ENCODE measurements around the gene OR10AD1. TPM values are rescaled to one million over a fixed set of nuclear protein-coding genes. Genes with fewer than 3 reads are reported as not detected.
"Not testable (repeated sequence)": the region's sequence is repeated elsewhere in the genome, so short reads cannot be mapped to it uniquely, and the experiment has no call there.

Gene OR10AD1
- total RNA-seq, 1 donor from 2014 or later: not detected

DNA sequence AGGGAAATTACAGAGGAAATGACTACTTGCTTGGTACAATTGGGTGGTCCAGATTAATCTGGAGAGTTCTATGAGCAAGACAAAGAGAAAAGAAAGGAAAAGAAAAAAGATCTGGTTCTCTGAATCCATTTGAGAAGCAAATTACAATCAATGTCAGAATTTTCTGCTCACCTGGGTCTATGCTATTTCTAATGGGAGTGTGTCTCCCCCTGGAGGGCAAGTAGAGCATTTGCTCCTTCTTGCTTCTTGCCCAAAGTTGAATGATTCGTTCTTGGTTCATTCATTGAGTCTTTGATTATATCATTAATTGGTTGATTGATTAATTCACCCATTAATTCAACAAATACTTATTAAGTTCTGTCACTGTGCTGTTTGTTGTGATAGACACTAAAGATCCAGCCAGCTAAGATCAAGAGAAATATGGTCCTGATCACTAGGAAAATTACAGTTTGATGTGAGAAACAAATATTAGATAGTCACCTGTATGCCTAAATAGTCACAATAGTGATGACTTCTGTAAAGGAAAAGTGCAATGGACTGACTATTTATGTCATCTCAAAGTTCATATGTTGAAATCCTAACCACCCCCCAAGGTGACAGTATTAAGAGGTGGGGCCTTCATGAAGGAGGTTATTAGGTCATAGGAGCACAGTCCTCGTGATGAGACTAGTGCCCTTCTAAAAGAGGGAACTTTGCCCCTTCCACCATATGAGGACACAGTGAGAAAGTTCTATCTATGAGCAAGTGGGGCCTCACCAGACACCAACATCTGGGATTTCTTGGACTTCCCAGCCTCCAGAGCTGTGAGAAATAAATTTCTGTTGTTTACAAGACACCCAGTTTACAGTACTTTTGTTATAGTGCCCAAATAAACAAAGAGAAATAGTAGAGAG lies 37.8 kb downstream of the OR10AD1 start:
- DNase-seq (no peak), ATAC-seq (peak; percentile 53)
- intact Hi-C loops (cut with micrococcal nuclease): loop anchor here (5.0 kb wide), 1 partner anchor 78 kb away; no protein-coding TSS in a partner anchor

DNA sequence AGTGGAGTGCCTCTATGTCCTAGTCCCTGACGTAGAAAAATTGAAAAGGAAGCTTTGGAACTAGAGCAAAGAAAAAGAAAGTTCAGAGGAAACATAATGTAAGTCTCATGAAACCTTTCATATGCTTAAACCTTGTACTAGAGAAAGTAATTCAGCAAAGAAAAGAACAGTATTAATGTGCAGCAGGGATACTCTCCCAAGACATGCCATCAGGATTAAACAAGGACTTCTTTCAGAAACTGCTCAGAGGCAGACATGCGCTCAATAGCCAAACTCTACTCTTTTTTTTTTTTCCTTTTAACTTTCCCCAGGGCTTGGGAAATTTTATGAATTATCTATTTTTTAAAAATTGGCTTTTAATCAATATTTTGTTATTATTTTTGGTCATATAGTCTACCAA lies 38.6 kb downstream of the OR10AD1 start:
- DNase-seq (no peak), ATAC-seq (no peak)
- intact Hi-C loops (cut with micrococcal nuclease): no loop called here

DNA sequence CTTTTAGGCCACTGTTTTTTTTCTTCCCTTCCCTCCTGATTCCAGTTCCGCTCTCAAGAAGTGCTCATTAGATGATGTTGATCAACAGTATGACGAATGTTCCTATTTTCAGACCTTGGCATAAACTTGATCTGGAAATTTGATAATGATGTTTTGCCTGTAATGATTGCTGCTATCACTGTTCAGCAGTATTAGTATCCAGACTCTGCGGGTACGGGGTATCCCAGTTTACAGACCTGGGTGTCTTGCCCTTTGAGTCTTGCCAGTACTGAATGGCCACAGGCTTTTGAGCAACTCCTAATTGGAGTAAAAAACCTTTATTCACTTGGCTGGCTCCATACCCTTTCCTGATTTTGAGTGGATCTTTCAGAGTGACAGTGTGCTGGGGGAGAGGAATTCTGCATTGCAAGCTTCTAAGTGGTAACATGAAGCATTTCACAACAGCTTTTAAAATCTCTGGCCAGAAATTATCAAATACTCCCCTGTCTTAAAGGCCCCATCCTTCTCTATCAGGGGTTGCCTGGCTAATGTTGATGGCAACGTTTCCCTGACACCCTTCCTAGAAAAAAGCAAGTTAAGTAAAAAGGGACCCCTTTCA lies 39.8 kb downstream of the OR10AD1 start:
- DNase-seq (no peak), ATAC-seq (no peak)
- intact Hi-C loops (cut with micrococcal nuclease): no loop called here

DNA sequence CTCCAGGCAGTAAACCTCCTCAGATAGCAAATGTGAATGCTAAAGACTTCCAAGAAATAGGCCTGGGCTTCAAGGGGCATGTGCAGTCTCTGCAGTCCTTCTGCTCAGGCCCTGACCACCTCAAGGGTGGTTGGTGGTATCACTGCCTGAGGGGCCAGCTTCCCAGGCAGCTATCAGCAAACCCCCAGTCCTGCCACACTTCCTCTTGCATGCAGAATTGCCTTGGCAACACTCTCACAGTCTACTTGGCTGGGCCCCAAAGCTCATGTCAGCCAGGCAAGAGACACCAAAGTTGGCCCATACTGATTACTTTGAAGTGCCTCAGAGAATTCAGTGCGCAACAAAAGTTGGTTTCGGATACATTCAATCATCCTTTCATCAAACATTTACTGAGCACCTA lies 42.3 kb downstream of the OR10AD1 start:
- DNase-seq (no peak), ATAC-seq (no peak)
- intact Hi-C loops (cut with micrococcal nuclease): no loop called here

DNA sequence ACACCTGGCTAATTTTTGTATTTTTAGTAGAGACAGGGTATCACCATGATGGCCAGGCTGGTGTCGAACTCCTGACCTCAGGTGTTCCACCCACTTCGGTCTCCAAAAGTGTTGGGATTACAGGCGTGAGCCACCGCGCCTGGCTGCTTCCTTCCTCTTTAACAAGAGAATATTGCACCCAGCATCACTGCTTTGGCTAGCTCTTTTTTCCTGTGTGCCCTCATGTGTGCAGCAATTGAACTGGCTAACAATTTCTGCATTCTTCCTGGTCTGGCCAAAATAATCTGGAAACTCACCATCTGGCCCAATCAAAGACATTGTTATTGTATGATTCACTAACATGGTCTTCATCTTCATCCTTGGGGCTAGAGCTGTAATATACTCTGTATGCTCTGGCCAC lies 43.0 kb downstream of the OR10AD1 start:
- intact Hi-C loops (cut with micrococcal nuclease): no loop called here
- ATAC-seq: no peak
- no peak for DNase-seq

DNA sequence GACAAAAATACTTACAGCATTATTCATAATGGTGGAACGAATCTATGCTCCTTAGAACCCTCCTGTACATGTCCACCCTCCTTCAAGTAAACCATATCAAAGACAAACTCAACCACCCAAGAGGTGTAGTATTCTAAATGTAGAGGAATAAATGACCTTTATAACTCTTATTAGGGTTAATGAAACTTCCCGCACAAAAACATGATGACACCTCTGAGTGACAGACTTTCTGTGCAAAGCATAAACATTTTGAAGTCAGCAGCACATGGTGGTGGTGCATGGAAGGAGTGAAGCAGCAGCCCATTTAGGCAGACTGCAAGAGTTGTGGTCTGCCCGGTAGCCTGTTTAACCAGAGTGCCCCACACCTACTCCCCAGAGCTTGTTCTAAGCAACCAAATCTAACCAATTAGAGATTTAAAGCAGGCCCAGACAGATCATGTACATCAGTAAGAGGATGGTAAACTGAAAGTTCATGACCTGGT lies 45.2 kb downstream of the OR10AD1 start:
- DNase-seq: no peak
- intact Hi-C loops (cut with micrococcal nuclease): loop anchor here (10.0 kb wide), 1 partner anchor 53 kb away; the partner anchor contains the start of gene SENP1
- ATAC-seq: no peak

DNA sequence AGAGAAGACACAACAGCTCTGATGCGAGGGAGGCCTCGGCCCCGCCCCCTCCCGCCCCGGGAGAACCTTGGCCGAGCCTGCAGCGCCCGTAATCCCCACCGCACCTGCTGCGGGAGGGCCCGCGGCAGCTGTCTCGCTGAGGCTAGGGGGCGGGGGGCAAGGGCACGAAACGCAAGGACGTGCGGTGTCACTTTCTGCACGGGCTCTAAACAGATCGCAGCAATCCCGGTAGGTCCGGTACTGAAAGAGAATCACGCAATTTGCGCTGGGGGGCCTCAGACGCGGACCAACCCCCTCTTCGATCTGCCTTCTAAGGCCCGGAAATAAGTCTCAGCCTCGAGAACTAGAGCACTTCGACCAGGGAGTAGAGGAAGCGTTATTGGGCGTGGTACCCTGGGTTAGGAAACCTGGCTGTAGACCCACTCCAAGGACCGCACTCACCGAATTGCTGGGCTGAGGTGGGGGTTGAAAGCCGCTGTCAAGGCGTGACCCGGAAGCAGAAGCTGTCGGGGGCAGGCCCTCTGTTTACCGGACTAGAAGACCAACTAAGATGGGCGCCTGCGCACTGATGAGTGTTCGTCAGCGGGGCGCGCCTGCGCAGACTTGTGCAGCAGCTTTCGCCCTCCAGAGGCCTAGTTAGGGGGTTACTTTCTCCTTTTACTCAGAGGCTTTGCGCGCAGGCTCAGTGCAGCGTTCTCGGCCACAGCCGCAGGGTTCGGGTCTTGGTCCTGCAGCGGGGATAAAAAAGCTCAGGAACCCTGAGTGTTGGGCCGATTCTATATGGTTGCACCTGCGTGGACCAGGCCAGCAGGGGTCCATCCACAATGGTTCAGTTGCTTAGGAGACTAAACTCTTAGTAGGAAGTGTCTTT lies 45.8 kb downstream of the OR10AD1 start, which contains the start of gene ASB8:
ASB8 (minus strand) TSS at position 498 of the 871 bp plus-strand sequence. CDS start 4,019 bp downstream, outside the sequence.
- DNase-seq (peak; percentile 100), ATAC-seq (peak; percentile 97)
- intact Hi-C loops (cut with micrococcal nuclease): loop anchor here (10.0 kb wide), 1 partner anchor 52 kb away; the partner anchor contains the start of gene SENP1

DNA sequence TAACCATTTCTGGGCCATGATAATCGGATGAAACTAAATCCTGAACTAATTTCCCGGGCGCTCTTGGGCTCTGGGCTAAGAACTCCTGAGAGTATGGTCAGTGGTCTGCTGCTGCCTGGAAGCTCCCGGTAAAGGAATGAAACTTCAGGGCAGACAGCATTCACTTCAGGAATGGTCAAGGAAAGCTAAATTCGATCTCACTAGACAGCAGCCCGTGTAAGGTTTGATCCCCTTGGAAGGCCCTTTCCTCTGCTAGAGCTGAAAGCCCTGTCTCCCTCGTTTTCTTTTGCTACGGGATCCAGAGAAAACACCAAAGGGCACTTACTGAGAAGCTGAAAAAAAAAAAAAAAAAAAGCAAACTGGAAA lies 46.5 kb downstream of the OR10AD1 start:
- ATAC-seq: no peak
- no peak for DNase-seq
- intact Hi-C loops (cut with micrococcal nuclease): loop anchor here (10.0 kb wide), 1 partner anchor 52 kb away; the partner anchor contains the start of gene SENP1

DNA sequence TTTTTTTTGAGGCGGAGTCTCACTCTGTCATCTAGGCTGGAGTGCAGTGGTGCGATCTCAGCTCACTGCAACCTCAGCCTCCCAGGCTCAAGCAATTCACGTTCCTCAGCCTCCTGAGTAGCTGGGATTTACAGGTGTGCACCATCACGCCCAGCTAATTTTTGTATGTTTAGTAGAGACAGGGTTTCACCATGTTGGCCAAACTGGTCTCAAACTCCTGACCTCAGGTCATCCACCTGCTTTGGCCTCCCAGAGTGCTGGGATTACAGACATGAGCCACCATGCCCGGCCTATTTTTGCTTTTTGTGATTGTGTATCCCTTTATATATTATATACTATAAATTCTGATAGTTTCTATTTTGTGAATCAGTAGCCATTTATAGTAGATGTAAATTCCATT lies 47.3 kb downstream of the OR10AD1 start:
- intact Hi-C loops (cut with micrococcal nuclease): loop anchor here (10.0 kb wide), 1 partner anchor 51 kb away; the partner anchor contains the start of gene SENP1
- not testable (repeated sequence) for DNase-seq

More for the DNA sequence above, 47.3 kb downstream of the OR10AD1 start:
- not testable (repeated sequence) for ATAC-seq

Other genes starting within 250 kb of the OR10AD1 start
- gene TMEM106C, start 239.7 kb downstream of the OR10AD1 start, total RNA-seq: 46.8 TPM
- 0.25 TPM for gene COL2A1, start 198.8 kb downstream of the OR10AD1 start, total RNA-seq
- gene SENP1, start 97.2 kb downstream of the OR10AD1 start, total RNA-seq: 7.6 TPM
- gene PFKM, start 83.9 kb downstream of the OR10AD1 start, total RNA-seq: 703 TPM
- 89.0 TPM for gene ASB8, start 45.8 kb downstream of the OR10AD1 start, total RNA-seq
- gene CCDC184, start 19.6 kb downstream of the OR10AD1 start, total RNA-seq: 1.1 TPM
- gene ZNF641, start 147.6 kb upstream of the OR10AD1 start, total RNA-seq: 16.1 TPM